Measurements from ENCODE around the gene FMO2. TPM values are rescaled to one million over a fixed set of nuclear protein-coding genes. Genes with fewer than 3 reads are reported as not detected.

Gene FMO2
- total and polyA plus RNA-seq, 10 of the 15 experiments (the other 5 are each of a cell fraction or from before 2014, with no cell fraction given), result not detected

DNA sequence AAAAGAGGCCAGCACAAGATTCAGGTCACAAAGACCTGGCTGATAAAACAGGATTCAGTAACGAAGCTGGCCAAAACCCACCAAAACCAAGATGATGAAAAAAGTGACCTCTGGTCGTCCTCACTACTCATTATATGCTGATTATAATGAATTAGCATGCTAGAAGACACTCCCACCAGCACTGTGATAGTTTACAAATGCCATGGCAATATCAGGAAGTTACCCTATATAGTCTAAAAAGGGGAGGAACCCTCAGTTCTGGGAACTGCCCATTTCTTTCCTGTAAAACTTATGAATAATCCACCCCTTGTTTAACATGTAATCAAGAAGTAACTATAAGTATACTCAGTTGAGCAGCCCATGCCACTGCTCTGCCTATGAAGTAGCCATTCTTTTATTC, 26.0 kb upstream of the FMO2 start:
- no peak overlapping the region for H3K4me3 ChIP-seq
- no peak overlapping the region for H3K9ac ChIP-seq (ENCODE audit: control insufficient read depth, insufficient read depth, low read length)
- no peaks in the 10 kb centered on the region for H4K20me1 ChIP-seq (ENCODE audit: control insufficient read depth, insufficient read depth)
- no peaks in the 10 kb centered on the region for H3K4me1 ChIP-seq (ENCODE audit: control insufficient read depth, insufficient read depth, low read length)
- SMC1A ChIA-PET (ENCODE audit: uncharacterized antibody, unreplicated experiment), result interaction anchor here (0.6 kb wide), 1 partner anchor 88 kb away, joined by 4 read pairs; no protein-coding TSS in a partner anchor
- ATAC-seq, result no peak
- no peak overlapping the region for H3K27ac ChIP-seq (ENCODE audit: control insufficient read depth, insufficient read depth)
- H3K79me2 ChIP-seq (ENCODE audit: control insufficient read depth, insufficient read depth, low read length), result no peaks in the 10 kb centered on the region
- in situ Hi-C loops (cut with MboI), result no loop called here
- no TSS peak for BruUV-seq (replicated peaks)
- RAD21 ChIA-PET (ENCODE audit: unreplicated experiment), result no interaction called here
- H3K36me3 ChIP-seq (ENCODE audit: control insufficient read depth in 2 of 2, insufficient read depth in 2 of 2, low read length in 1 of 2), result no peaks in the 10 kb centered on the region
- POLR2A ChIA-PET, result no interaction called here
- no peaks in the 10 kb centered on the region for H3K9me3 ChIP-seq (replicated peaks; ENCODE audit: control insufficient read depth, insufficient read depth, low read length)
- WGBS (ENCODE audit: insufficient coverage, insufficient replicate concordance, low lambda C conversion rate, missing lambda C conversion rate), result 7% methylated on average over 2 of the region's 2 CpGs
- no peaks in the 10 kb centered on the region for H3K27me3 ChIP-seq (replicated peaks in 1 of 2; ENCODE audit: control insufficient read depth in 2 of 2, insufficient read depth in 2 of 2, low read length in 1 of 2)
- H3K4me2 ChIP-seq (ENCODE audit: control insufficient read depth, insufficient read depth), result no peak overlapping the region
- DNase-seq (ENCODE audit: low read depth, low spot score), result no peak
- CTCF ChIA-PET, result no interaction called here
- FAIRE-seq, result no peak
- TF ChIP-seq, protein P1, sequence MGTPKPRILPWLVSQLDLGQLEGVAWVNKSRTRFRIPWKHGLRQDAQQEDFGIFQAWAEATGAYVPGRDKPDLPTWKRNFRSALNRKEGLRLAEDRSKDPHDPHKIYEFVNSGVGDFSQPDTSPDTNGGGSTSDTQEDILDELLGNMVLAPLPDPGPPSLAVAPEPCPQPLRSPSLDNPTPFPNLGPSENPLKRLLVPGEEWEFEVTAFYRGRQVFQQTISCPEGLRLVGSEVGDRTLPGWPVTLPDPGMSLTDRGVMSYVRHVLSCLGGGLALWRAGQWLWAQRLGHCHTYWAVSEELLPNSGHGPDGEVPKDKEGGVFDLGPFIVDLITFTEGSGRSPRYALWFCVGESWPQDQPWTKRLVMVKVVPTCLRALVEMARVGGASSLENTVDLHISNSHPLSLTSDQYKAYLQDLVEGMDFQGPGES (IDR thresholded peaks at IDR 0.05), result no peak
- TF ChIP-seq YY1 (IDR thresholded peaks at IDR 0.05; ENCODE audit: low read depth, low read length) (no peak), PML (IDR thresholded peaks at IDR 0.05; ENCODE audit: low read length) (no peak), HDAC2 (IDR thresholded peaks at IDR 0.05) (no peak), ASH2L (IDR thresholded peaks at IDR 0.05; ENCODE audit: borderline replicate concordance, low read depth) (no peak), RB1 (IDR thresholded peaks at IDR 0.05; ENCODE audit: borderline replicate concordance) (no peak)
- intact Hi-C loops (cut with micrococcal nuclease; ENCODE audit: unreplicated experiment), result no loop called here
- H2AFZ ChIP-seq (ENCODE audit: control insufficient read depth, low read depth, low read length), result no peak overlapping the region

DNA sequence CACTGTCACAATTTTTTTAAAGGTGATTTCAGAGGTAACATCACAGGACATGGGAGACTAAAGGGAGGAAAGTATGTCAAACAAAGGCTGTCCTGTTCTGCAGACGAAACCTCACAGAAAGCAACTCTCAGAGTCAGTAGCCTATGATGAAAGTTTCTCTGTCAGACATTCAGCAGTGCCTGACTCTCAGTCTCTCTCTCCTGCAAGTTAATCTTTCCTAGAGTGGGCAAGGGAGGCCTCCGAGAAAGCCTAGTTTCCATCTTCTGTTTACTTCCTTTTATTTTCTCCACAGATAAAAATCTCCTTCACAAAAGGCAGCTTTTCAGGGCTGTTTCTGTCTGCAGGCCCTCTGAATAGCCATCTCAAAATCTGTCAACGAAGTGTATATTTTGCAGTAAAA, 24.9 kb upstream of the FMO2 start:
- no peak for FAIRE-seq
- TF ChIP-seq TCF12 (IDR thresholded peaks at IDR 0.05; ENCODE audit: low read depth, low read length), result no peak
- TF ChIP-seq, protein P2, sequence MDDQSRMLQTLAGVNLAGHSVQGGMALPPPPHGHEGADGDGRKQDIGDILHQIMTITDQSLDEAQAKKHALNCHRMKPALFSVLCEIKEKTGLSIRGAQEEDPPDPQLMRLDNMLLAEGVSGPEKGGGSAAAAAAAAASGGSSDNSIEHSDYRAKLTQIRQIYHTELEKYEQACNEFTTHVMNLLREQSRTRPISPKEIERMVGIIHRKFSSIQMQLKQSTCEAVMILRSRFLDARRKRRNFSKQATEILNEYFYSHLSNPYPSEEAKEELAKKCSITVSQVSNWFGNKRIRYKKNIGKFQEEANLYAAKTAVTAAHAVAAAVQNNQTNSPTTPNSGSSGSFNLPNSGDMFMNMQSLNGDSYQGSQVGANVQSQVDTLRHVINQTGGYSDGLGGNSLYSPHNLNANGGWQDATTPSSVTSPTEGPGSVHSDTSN (IDR thresholded peaks at IDR 0.05; ENCODE audit: insufficient replicate concordance, low read depth, low read length), result no peak
- TF ChIP-seq BACH1 (IDR thresholded peaks at IDR 0.05; ENCODE audit: borderline replicate concordance), result no peak
- no peak for TF ChIP-seq CEBPB (IDR thresholded peaks at IDR 0.05; ENCODE audit: borderline replicate concordance in 1 of 2, low read depth in 2 of 2, low read length in 2 of 2)
- no peak for TF ChIP-seq RELA (IDR thresholded peaks at IDR 0.05; ENCODE audit: borderline replicate concordance, partially characterized antibody)
- TF ChIP-seq CREB1 (IDR thresholded peaks at IDR 0.05; ENCODE audit: low read depth), result no peak
- TF ChIP-seq, protein P3, sequence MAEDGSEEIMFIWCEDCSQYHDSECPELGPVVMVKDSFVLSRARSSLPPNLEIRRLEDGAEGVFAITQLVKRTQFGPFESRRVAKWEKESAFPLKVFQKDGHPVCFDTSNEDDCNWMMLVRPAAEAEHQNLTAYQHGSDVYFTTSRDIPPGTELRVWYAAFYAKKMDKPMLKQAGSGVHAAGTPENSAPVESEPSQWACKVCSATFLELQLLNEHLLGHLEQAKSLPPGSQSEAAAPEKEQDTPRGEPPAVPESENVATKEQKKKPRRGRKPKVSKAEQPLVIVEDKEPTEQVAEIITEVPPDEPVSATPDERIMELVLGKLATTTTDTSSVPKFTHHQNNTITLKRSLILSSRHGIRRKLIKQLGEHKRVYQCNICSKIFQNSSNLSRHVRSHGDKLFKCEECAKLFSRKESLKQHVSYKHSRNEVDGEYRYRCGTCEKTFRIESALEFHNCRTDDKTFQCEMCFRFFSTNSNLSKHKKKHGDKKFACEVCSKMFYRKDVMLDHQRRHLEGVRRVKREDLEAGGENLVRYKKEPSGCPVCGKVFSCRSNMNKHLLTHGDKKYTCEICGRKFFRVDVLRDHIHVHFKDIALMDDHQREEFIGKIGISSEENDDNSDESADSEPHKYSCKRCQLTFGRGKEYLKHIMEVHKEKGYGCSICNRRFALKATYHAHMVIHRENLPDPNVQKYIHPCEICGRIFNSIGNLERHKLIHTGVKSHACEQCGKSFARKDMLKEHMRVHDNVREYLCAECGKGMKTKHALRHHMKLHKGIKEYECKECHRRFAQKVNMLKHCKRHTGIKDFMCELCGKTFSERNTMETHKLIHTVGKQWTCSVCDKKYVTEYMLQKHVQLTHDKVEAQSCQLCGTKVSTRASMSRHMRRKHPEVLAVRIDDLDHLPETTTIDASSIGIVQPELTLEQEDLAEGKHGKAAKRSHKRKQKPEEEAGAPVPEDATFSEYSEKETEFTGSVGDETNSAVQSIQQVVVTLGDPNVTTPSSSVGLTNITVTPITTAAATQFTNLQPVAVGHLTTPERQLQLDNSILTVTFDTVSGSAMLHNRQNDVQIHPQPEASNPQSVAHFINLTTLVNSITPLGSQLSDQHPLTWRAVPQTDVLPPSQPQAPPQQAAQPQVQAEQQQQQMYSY (CRISPR knock-in tag; IDR thresholded peaks at IDR 0.05), result no peak
- intact Hi-C loops (cut with micrococcal nuclease; ENCODE audit: unreplicated experiment) (no loop called here), in situ Hi-C loops (cut with MboI) (no loop called here)
- Histone ChIP-seq H3K79me2 (ENCODE audit: control insufficient read depth, insufficient read depth, low read length) (no peaks in the 10 kb centered on the region), H3K4me3 (no peak overlapping the region), H3K9ac (ENCODE audit: control insufficient read depth, insufficient read depth, low read length) (no peak overlapping the region), H3K27me3 (replicated peaks in 1 of 2; ENCODE audit: control insufficient read depth in 2 of 2, insufficient read depth in 2 of 2, low read length in 1 of 2) (no peaks in the 10 kb centered on the region), H3K4me1 (ENCODE audit: control insufficient read depth, insufficient read depth, low read length) (no peaks in the 10 kb centered on the region), H3K27ac (ENCODE audit: control insufficient read depth, insufficient read depth) (no peak overlapping the region), H3K36me3 (ENCODE audit: control insufficient read depth in 2 of 2, insufficient read depth in 2 of 2, low read length in 1 of 2) (no peaks in the 10 kb centered on the region), H2AFZ (ENCODE audit: control insufficient read depth, low read depth, low read length) (no peak overlapping the region), H3K4me2 (ENCODE audit: control insufficient read depth, insufficient read depth) (no peak overlapping the region), H3K9me3 (replicated peaks; ENCODE audit: control insufficient read depth, insufficient read depth, low read length) (no peaks in the 10 kb centered on the region), H4K20me1 (ENCODE audit: control insufficient read depth, insufficient read depth) (no peaks in the 10 kb centered on the region)
- SMC1A ChIA-PET (ENCODE audit: uncharacterized antibody, unreplicated experiment), result no interaction called here
- RAD21 ChIA-PET (ENCODE audit: unreplicated experiment), result no interaction called here
- CTCF ChIA-PET, result no interaction called here
- peak; percentile 4 for DNase-seq (ENCODE audit: low read depth, low spot score)
- WGBS (ENCODE audit: insufficient coverage, insufficient replicate concordance, low lambda C conversion rate, missing lambda C conversion rate), result 4% methylated on average over 3 of the region's 3 CpGs
- POLR2A ChIA-PET, result no interaction called here
- no TSS peak for BruUV-seq (replicated peaks)
- no peak for ATAC-seq

All from GM12878 (cell line).